LNCaP clone FGC (cell line): ENCODE results near the gene JAG1.

Experiments
- DNase-seq: peaks from one replicate; pipeline ENCODE4 v3.0.0-alpha.2; 2011; ENCODE audit warnings: low read depth
- H3K4me3 ChIP-seq: 2 replicates; pipeline ENCODE4 v1.5.1; 2011; ENCODE audit warnings: mild to moderate bottlenecking, low read depth, low read length, control low read depth
- TF ChIP-seq, protein P1 (sequence below): IDR thresholded peaks from 2 replicates; pipeline ENCODE4 v1.5.1; 2012; ENCODE audit warnings: mild to moderate bottlenecking; ENCODE audit not compliant: control insufficient read depth, insufficient read depth; ENCODE audit errors: extremely low read depth

Gene JAG1

DNA sequence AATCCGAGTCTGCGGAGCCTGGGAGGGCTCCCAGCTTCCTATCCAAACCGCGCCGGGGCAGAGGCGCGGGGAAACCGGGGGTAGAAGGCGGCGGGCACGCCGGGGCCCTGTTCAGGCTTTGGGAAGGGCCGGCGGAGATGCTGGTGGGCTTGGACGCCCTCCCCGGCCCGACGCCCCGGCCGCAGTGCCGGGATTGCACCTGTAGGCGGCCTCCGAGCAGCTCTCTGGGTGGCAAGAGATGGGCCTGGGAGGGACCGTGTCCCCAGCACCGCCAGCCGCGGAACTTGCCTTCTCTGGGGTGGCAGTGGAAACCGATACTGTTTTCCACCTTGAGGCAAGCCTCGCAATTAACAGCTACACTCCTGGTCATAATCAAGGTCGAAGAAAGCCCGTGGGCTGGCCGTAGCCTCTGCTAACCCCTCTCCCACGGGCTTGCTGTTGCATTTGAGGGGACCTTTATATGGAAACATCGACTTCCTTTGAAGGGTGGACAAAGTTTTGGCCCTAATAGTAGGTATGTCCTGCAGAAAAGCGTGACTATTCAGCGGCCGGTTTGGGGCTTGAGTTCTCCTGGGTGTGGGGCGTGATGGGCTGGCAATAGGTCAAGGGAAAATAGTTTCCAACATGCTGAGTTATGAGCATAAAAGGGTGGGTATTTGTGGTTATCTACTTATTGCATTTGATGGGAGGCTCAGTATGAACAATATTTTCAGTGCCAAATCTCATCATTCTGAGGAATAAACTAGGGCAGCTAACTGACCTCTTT lies 1.1 kb upstream of the JAG1 start:
- no peak for DNase-seq
- TF ChIP-seq, protein P1, sequence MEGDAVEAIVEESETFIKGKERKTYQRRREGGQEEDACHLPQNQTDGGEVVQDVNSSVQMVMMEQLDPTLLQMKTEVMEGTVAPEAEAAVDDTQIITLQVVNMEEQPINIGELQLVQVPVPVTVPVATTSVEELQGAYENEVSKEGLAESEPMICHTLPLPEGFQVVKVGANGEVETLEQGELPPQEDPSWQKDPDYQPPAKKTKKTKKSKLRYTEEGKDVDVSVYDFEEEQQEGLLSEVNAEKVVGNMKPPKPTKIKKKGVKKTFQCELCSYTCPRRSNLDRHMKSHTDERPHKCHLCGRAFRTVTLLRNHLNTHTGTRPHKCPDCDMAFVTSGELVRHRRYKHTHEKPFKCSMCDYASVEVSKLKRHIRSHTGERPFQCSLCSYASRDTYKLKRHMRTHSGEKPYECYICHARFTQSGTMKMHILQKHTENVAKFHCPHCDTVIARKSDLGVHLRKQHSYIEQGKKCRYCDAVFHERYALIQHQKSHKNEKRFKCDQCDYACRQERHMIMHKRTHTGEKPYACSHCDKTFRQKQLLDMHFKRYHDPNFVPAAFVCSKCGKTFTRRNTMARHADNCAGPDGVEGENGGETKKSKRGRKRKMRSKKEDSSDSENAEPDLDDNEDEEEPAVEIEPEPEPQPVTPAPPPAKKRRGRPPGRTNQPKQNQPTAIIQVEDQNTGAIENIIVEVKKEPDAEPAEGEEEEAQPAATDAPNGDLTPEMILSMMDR = peak; percentile 42
- H3K4me3 ChIP-seq = peak overlapping the region; percentile 79

DNA sequence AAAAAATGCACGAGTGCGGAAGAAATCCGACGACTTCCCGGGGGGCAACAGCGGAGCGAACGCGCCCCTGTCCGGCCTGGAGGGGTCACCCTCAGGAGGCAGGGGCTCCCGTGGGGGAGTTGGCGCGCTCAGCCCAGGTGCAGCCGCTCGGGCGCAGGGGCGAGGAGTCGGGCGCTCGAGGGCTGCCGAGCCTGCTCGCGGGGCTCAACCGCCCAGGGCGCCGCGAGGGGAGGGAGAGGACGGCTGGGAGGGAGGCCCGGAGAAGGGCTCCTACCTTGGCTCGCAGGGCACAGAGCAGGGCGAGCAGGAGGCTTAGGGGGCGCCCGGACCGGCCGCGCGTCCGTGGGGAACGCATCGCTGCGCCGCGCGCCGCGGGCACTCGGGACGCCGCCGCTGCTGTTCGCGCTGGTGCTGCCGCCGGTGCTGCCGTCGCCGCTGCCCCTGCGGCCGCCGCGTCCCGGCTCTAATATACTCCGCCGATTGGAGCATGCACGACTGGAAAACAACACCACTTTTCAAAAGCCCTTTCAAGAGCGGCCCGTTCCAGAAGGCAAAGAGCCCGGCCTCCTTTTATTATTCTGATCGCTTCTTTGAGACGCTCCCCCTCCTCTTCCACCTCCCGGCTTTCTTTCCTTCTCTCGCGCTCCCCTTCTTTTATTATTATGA lies 490 bp downstream of the JAG1 start:
- TF ChIP-seq, protein P1 = no peak
- peak overlapping the region; percentile 79 for H3K4me3 ChIP-seq
- DNase-seq = no peak

DNA sequence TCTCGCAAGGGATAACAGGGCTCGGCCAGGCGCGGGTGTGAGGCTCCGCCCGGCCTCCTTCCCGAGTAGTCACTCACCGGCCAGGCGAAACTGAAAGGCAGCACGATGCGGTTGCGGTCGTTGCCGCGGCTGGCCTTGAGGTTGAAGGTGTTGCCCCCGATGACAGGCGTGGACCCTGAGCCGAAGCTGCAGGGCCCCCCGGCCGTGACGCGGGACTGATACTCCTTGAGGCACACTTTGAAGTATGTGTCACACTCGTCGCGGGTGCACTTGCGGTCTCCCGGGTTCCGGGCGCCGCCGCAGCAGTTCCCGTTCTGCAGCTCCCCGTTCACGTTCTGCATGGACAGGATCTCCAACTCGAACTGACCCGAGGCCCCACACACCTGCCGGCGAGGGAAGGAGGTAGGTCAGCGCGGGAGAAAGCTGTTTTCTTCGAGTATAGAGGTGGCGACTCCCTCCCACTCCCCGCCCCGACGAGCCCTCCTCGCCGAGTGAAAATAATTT lies 1.1 kb downstream of the JAG1 start:
- peak overlapping the region; percentile 79 for H3K4me3 ChIP-seq
- TF ChIP-seq, protein P1 = no peak
- DNase-seq = no peak

DNA sequence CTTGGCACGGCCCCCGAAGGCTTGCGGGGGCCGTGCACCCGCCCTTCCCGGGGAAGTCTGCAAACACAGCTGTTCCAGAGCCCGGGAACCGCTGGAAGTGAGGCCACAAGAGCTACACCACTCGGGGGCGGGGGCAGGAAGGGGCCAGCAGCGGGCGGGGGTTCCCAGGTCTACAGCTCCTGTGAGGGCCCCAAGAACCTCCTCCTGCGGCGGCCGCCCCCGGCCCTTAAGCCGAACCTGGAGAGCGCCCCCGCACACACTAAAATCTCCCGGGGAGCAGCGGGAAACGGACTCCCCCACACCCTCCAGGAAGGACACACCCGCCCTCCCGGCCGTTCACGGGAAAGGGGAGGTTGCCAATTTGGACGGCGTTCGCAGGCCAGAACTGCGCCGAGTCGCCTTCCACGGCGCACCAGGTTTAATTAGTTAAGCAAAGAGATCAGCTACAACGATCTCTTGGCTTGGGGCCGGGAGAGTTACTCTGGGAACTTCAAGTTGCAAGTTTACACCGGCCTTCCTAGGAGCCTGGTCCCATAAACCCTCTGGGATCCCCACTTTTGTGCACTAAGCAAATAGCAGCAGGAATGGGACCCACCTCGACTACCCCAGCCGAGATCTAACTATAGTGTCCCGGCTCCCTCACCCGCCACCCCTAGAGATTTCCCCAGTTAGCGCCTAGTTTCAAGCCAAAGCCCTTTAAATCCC lies 1.7 kb downstream of the JAG1 start:
- TF ChIP-seq, protein P1 = no peak
- peak; percentile 81 for DNase-seq
- peak overlapping the region; percentile 79 for H3K4me3 ChIP-seq

DNA sequence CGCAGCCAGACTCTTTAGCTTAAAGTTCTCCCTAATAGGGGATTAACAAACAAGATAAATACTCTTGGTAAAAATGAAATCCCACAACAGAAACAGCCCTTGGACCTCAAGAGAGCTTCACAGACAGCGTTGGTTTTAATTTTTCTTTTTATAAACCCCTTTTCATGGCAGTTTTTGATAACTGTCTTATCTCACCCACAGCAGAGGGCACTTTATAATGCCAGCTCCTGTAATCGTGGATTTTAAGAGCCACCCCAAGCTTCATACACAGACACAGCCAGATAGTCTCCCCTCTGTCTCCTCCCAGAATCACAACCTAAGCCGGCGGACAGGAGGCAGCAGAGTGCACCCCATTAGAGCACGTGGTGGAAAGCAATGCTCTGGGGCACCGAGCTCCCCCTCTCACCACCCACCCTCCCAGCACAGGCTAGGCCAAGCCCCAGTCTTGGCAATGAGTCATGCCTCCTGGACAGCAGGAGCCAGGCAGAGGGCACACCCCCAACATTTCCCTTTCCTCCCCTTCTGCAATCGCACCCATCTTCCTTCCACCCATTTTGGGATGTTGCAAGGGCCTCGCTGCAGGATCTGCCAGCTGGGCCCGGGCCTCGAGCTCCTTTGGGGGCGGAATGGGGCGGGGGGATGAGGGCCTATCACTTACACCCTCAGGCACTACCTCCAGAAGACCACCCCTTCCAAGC lies 2.4 kb downstream of the JAG1 start:
- TF ChIP-seq, protein P1 = peak; percentile 17; the same call in 1 of the 2 replicates
- H3K4me3 ChIP-seq = peak overlapping the region; percentile 79
- no peak for DNase-seq

DNA sequence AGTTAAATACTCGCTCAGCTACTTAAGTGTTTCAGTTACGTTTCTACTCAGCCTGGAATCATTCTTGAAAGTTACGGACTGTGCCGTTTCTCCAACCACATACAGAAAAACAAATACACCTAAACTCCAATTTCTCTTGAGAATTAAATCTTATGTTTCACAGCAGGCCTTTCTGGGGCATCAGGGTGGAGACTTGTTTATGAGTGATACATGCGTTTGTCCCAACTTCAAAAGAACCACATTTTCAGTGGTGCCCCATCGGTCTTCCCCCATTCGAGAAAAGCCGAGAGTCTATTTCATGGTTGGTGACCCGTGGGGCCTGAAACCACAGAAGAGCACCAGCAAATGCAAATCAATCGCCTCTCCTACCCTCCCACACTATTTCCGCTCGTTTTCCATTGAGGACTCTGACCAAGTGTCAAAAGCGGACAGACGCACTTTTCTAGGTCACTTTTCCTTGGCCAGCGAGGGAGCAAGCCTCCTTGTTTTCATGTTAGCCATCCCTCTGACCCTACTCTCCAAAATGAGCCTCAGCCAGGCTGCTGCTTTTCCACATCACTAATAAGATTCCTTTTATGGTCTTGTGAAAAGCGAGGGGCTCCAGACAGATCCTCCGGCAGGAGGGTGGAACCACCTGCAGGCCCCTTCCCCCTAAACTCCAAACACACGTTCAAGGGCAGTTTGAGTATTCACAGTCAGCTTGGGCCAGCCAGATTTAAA lies 3.1 kb downstream of the JAG1 start:
- H3K4me3 ChIP-seq = peak overlapping the region; percentile 79
- TF ChIP-seq, protein P1 = no peak

More for the DNA sequence above, 3.1 kb downstream of the JAG1 start:
- no peak for DNase-seq
